ENCODE results near the gene PRRG3.

PRRG3 gene

DNA sequence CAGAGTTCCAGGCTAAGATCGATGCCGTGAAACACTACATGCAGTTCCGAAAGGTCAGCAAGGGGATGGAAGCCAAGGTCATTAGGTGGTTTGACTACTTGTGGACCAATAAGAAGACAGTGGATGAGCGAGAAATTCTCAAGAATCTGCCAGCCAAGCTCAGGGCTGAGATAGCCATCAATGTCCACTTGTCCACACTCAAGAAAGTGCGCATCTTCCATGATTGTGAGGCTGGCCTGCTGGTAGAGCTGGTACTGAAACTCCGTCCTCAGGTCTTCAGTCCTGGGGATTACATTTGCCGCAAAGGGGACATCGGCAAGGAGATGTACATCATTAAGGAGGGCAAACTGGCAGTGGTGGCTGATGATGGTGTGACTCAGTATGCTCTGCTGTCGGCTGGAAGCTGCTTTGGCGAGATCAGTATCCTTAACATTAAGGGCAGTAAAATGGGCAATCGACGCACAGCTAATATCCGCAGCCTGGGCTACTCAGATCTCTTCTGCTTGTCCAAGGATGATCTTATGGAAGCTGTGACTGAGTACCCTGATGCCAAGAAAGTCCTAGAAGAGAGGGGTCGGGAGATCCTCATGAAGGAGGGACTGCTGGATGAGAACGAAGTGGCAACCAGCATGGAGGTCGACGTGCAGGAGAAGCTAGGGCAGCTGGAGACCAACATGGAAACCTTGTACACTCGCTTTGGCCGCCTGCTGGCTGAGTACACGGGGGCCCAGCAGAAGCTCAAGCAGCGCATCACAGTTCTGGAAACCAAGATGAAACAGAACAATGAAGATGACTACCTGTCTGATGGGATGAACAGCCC, 48.6 kb downstream of the PRRG3 start:
- TF ChIP-seq TARDBP (IDR thresholded peaks at IDR 0.05) (no peak), SUZ12 (IDR thresholded peaks at IDR 0.05) (no peak), PKNOX1 (IDR thresholded peaks at IDR 0.05) (no peak), BHLHE40 (IDR thresholded peaks at IDR 0.05; ENCODE audit: borderline replicate concordance) (no peak), FOXA1 (IDR thresholded peaks at IDR 0.05) (no peak), CTBP1 (IDR thresholded peaks at IDR 0.05; ENCODE audit: borderline replicate concordance) (no peak), NFRKB (IDR thresholded peaks at IDR 0.05) (no peak), ZNF384 (IDR thresholded peaks at IDR 0.05) (no peak), FOXK2 (IDR thresholded peaks at IDR 0.05) (no peak), LEF1 (IDR thresholded peaks at IDR 0.05; ENCODE audit: borderline replicate concordance) (no peak), ARNT (IDR thresholded peaks at IDR 0.05) (no peak), L3MBTL2 (conservative IDR thresholded peaks at IDR 0.05) (no peak), SP1 (IDR thresholded peaks at IDR 0.05) (no peak), HDGF (IDR thresholded peaks at IDR 0.05; ENCODE audit: borderline replicate concordance) (no peak), ELF4 (IDR thresholded peaks at IDR 0.05) (no peak), FOXM1 (IDR thresholded peaks at IDR 0.05; ENCODE audit: borderline replicate concordance) (no peak)

DNA sequence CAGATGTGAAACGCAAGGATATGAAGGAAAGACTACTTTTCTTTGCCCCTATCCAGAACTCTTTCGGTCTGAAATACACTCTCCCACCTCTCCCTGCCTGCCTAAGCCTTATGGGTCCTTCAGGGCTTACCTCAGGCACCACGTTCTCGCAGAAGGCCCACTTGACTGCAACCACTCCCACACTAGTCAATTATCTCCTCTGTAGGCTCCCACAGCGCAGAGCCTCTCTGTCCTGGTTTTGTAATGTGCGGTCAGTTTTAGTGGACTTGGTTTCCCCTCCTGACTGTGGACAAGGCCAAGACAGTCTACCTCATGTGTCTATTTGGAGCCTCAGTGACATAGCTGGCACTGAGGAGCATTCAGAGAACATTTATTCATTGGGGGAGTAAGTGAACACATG, 50.4 kb downstream of the PRRG3 start:
- POLR2A ChIA-PET: no interaction called here
- no peak for DNase-seq (ENCODE audit: extremely low spot score)
- TF ChIP-seq ARNT (IDR thresholded peaks at IDR 0.05) (no peak), SP1 (IDR thresholded peaks at IDR 0.05) (no peak), FOXK2 (IDR thresholded peaks at IDR 0.05) (no peak), ZNF384 (IDR thresholded peaks at IDR 0.05) (no peak), L3MBTL2 (conservative IDR thresholded peaks at IDR 0.05) (no peak), ELF4 (IDR thresholded peaks at IDR 0.05) (no peak), FOXM1 (IDR thresholded peaks at IDR 0.05; ENCODE audit: borderline replicate concordance) (no peak), TARDBP (IDR thresholded peaks at IDR 0.05) (no peak), NFRKB (IDR thresholded peaks at IDR 0.05) (no peak)
- CTCF ChIA-PET: no interaction called here

More for the DNA sequence above, 48.6 kb downstream of the PRRG3 start:
- no peak for DNase-seq (ENCODE audit: extremely low spot score)
- POLR2A ChIA-PET: no interaction called here
- CTCF ChIA-PET: interaction anchor here (1.2 kb wide), 1 partner anchor 10 kb away, joined by 3 read pairs; no protein-coding TSS in a partner anchor

- TF ChIP-seq FOXM1 (IDR thresholded peaks at IDR 0.05; ENCODE audit: borderline replicate concordance): no peak
- no peak for TF ChIP-seq L3MBTL2 (conservative IDR thresholded peaks at IDR 0.05)
- no peak for TF ChIP-seq PKNOX1 (IDR thresholded peaks at IDR 0.05)
- no peak for TF ChIP-seq ZNF384 (IDR thresholded peaks at IDR 0.05)
- ChIA-PET POLR2A (no interaction called here), CTCF (no interaction called here)
- no peak for DNase-seq (ENCODE audit: extremely low spot score)
Observed at GRCh38 chrX:151746502-151746901, 51.2 kb downstream of the PRRG3 start.

DNA sequence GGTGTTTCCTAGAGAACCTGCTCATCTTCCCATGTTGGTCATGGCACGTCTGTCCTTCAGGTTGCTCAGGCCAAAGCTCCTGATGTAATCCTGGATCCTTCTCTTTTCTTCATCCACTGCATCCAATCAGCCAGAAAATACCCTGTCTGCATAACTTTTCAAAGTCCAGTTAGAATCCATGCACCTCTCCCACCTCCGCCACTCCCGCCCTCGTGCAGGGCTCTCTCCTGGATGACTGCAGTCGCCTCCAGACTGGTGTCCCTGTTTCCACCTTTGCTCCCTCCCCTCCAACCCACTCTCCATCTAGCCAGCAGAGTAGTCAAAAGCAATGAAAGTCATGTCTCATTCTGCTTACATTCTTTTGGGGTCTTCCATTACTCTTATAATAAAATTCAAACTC, 55.3 kb downstream of the PRRG3 start:
- CTCF ChIA-PET: interaction anchor here (0.6 to 1.3 kb wide), 7 partner anchors 8 to 1996 kb away, joined by 3 to 8 read pairs (median 4); no protein-coding TSS in a partner anchor
- POLR2A ChIA-PET: no interaction called here
- no peak for DNase-seq (ENCODE audit: extremely low spot score)
- TF ChIP-seq ARNT (IDR thresholded peaks at IDR 0.05): no peak
- no peak for TF ChIP-seq LEF1 (IDR thresholded peaks at IDR 0.05; ENCODE audit: borderline replicate concordance)
- no peak for TF ChIP-seq PKNOX1 (IDR thresholded peaks at IDR 0.05)
- TF ChIP-seq CTBP1 (IDR thresholded peaks at IDR 0.05; ENCODE audit: borderline replicate concordance): no peak
- no peak for TF ChIP-seq FOXK2 (IDR thresholded peaks at IDR 0.05)
- no peak for TF ChIP-seq FOXA1 (IDR thresholded peaks at IDR 0.05)
- TF ChIP-seq HDGF (IDR thresholded peaks at IDR 0.05; ENCODE audit: borderline replicate concordance): no peak

- DNase-seq (ENCODE audit: extremely low spot score): no peak
- ChIA-PET POLR2A (no interaction called here), CTCF (interaction anchor here (0.6 to 1.3 kb wide), 9 partner anchors 9 to 1068 kb away, joined by 3 to 13 read pairs (median 4); no protein-coding TSS in a partner anchor)
- TF ChIP-seq L3MBTL2 (conservative IDR thresholded peaks at IDR 0.05): no peak
- TF ChIP-seq ELF4 (IDR thresholded peaks at IDR 0.05): no peak
- TF ChIP-seq CTBP1 (IDR thresholded peaks at IDR 0.05; ENCODE audit: borderline replicate concordance): no peak
- TF ChIP-seq FOXM1 (IDR thresholded peaks at IDR 0.05; ENCODE audit: borderline replicate concordance): no peak
- TF ChIP-seq PKNOX1 (IDR thresholded peaks at IDR 0.05): no peak
- no peak for TF ChIP-seq HDGF (IDR thresholded peaks at IDR 0.05; ENCODE audit: borderline replicate concordance)
- TF ChIP-seq FOXK2 (IDR thresholded peaks at IDR 0.05): no peak
- no peak for TF ChIP-seq LEF1 (IDR thresholded peaks at IDR 0.05; ENCODE audit: borderline replicate concordance)
- TF ChIP-seq SUZ12 (IDR thresholded peaks at IDR 0.05): no peak
- TF ChIP-seq NFRKB (IDR thresholded peaks at IDR 0.05): no peak
- TF ChIP-seq SP1 (IDR thresholded peaks at IDR 0.05): no peak
- TF ChIP-seq FOXA1 (IDR thresholded peaks at IDR 0.05): no peak
Observed at GRCh38 chrX:151752847-151753246, 57.6 kb downstream of the PRRG3 start.
